HL-60 (cell line): ENCODE measurements around the gene GPR119.
"Not testable (repeated sequence)": the region's sequence is repeated elsewhere in the genome, so short reads cannot be mapped to it uniquely, and the experiment has no call there.

Experiments
- DNase-seq, 2 experiments: peaks; one replicate each; pipeline ENCODE4 v3.0.0-alpha.2; 2010 to 2020; ENCODE audit warnings: low read depth in 1 of 2, low spot score in 1 of 2
- H3K27ac ChIP-seq: fragments of 250-450 bp; sonication (Bioruptor Pico); replicated peaks from 2 replicates; pipeline ENCODE4 v1.5.1; 2020; ENCODE audit warnings: mild to moderate bottlenecking, moderate library complexity
- H3K27me3 ChIP-seq: fragments of 250-450 bp; sonication (Bioruptor Pico); 2 replicates; pipeline ENCODE4 v1.5.1; 2021; ENCODE audit warnings: mild to moderate bottlenecking, moderate library complexity; ENCODE audit not compliant: insufficient read depth, poor library complexity, severe bottlenecking
- H3K4me3 ChIP-seq: replicated peaks from 2 replicates; pipeline ENCODE4 v1.5.1; 2011; ENCODE audit warnings: mild to moderate bottlenecking, control low read depth, low read length; ENCODE audit not compliant: insufficient read depth
- CTCF ChIP-seq: IDR thresholded peaks from one replicate; pipeline ENCODE4 v1.5.1; 2011; ENCODE audit warnings: low read length, control low read depth, inconsistent platforms; ENCODE audit not compliant: insufficient read depth
- GABPA ChIP-seq: IDR thresholded peaks from 2 replicates; pipeline ENCODE4 v1.6.1; 2012; ENCODE audit warnings: low read depth
- POLR2AphosphoS5 ChIP-seq: IDR thresholded peaks from 2 replicates; pipeline ENCODE4 v1.6.1; 2012; ENCODE audit warnings: low read depth
- REST ChIP-seq: IDR thresholded peaks from 2 replicates; pipeline ENCODE4 v1.6.1; 2012; ENCODE audit warnings: low read depth; ENCODE audit not compliant: insufficient replicate concordance
- SPI1 ChIP-seq: IDR thresholded peaks from 2 replicates; pipeline ENCODE4 v1.6.1; 2012; ENCODE audit warnings: low read depth, mild to moderate bottlenecking, borderline replicate concordance
- long read RNA-seq: library from polyadenylated mRNA; unstranded; transcript quantifications from one replicate; pipeline ENCODE4 v2.0.0, GENCODE V29; 2020

GPR119 gene
- long read RNA-seq = 0 reads

- no peaks in the 10 kb centered on the region for H3K27me3 ChIP-seq
- no peak for DNase-seq
- H3K27ac ChIP-seq = no peak within 1 kb of the TSS
- H3K4me3 ChIP-seq = no peak within 1 kb of the TSS
- no peak for TF ChIP-seq SPI1
- TF ChIP-seq POLR2AphosphoS5 = no peak
- TF ChIP-seq REST = no peak
- no peak for TF ChIP-seq GABPA
- TF ChIP-seq CTCF = no peak
These were observed at the start of gene GPR119 for GRCh38 chrX:130385520-130385919. Gene GPR119, minus strand, starts transcription at chrX:130385674. Its CDS starts 227 bp downstream, at chrX:130385447.

GRCh38 chrX:130429236-130429635 lies 43.8 kb upstream of the GPR119 start:
- DNase-seq, H3K4me3 ChIP-seq, H3K27me3 ChIP-seq, H3K27ac ChIP-seq: not testable (repeated sequence)

- TF ChIP-seq REST (no peak), CTCF (no peak), POLR2AphosphoS5 (no peak), GABPA (no peak), SPI1 (no peak)
- Histone ChIP-seq H3K27me3 (no peaks in the 10 kb centered on the region), H3K4me3 (no peak overlapping the region), H3K27ac (no peak overlapping the region)
- DNase-seq = no peak
These were observed 41.1 kb upstream of the GPR119 start for GRCh38 chrX:130426531-130426930.

GRCh38 chrX:130419263-130419662 lies 33.8 kb upstream of the GPR119 start:
- TF ChIP-seq SPI1 (no peak), GABPA (no peak), POLR2AphosphoS5 (no peak), CTCF (no peak), REST (no peak)
- Histone ChIP-seq H3K27me3 (no peaks in the 10 kb centered on the region), H3K27ac (no peak overlapping the region), H3K4me3 (no peak overlapping the region)
- DNase-seq = no peak
